ENCODE data around the gene COTL1.

DNA sequence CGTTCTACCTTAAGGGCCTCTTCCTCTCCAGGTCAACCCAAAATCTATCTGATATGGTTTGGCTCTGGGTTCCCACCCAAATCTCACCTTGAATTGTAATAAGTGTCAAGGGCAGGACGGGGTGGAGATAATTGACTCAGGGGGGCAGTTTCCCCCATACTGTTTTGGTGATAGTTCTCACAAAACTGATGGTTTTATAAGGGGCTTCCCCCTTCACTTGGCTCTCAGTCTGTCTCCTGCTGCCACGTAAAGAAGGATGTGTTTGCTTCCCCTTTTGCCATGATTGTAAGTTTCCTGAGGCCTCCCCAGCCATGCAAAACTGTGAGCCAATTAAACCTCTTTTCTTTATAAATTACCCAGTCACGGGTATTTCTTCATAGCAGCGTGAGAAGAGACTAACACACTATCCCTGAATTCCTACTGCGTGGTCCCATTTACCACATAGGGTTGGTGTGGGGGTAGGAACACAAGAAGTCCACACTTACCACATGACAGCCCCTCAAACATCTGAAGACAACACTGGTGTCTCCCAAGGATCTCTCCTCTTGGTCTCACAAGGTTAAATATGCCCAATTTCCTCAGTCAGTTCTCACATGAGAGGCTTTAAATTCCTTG is 8.2 kb downstream of the COTL1 start:
- TF ChIP-seq, protein P1, sequence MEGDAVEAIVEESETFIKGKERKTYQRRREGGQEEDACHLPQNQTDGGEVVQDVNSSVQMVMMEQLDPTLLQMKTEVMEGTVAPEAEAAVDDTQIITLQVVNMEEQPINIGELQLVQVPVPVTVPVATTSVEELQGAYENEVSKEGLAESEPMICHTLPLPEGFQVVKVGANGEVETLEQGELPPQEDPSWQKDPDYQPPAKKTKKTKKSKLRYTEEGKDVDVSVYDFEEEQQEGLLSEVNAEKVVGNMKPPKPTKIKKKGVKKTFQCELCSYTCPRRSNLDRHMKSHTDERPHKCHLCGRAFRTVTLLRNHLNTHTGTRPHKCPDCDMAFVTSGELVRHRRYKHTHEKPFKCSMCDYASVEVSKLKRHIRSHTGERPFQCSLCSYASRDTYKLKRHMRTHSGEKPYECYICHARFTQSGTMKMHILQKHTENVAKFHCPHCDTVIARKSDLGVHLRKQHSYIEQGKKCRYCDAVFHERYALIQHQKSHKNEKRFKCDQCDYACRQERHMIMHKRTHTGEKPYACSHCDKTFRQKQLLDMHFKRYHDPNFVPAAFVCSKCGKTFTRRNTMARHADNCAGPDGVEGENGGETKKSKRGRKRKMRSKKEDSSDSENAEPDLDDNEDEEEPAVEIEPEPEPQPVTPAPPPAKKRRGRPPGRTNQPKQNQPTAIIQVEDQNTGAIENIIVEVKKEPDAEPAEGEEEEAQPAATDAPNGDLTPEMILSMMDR (IDR thresholded peaks at IDR 0.05; ENCODE audit: insufficient read depth, low read length, poor library complexity, severe bottlenecking), result no peak
- TF ChIP-seq EZH2phosphoT487 (conservative IDR thresholded peaks at IDR 0.05; ENCODE audit: low read length), result no peak
